K562 (cell line): ENCODE results near the gene SCARF2. TPM values are rescaled to one million over a fixed set of nuclear protein-coding genes. Genes with fewer than 3 reads are reported as not detected.

Source experiments
- AFF4 ChIP-seq: sonication (generic); formaldehyde crosslinking; IDR thresholded peaks from 2 replicates; pipeline ENCODE4 v1.8.0; 2023; ENCODE audit warnings: mild to moderate bottlenecking, missing genetic modification reagents
- BACH1 ChIP-seq: fragments of 200-800 bp; sonication (Bioruptor generic); IDR thresholded peaks from 2 replicates; pipeline ENCODE4 v1.6.1; 2016; ENCODE audit warnings: missing genetic modification characterization, missing compliant biosample characterization
- CHD7 ChIP-seq: fragments of 200-600 bp; sonication (generic); IDR thresholded peaks from one replicate; pipeline ENCODE4 v1.6.1; 2012; ENCODE audit warnings: mild to moderate bottlenecking, low read depth, low read length, inconsistent platforms
- HNRNPK ChIP-seq: fragments of 200-400 bp; formaldehyde crosslinking; IDR thresholded peaks from one replicate; pipeline ENCODE4 v1.6.1; 2018; ENCODE audit warnings: mild to moderate bottlenecking, low read depth, low read length; ENCODE audit not compliant: poor library complexity, severe bottlenecking
- HNRNPL ChIP-seq: fragments of 200-400 bp; formaldehyde crosslinking; IDR thresholded peaks from 2 replicates; pipeline ENCODE4 v1.6.1; 2017; ENCODE audit warnings: low read depth, mild to moderate bottlenecking, low read length
- MAFF ChIP-seq: IDR thresholded peaks from 2 replicates; pipeline ENCODE4 v1.6.1; 2012; ENCODE audit warnings: low read length, improper control_type of control experiment
- TCF7 ChIP-seq: sonication (generic); IDR thresholded peaks from 2 replicates; pipeline ENCODE4 v1.6.1; 2016; ENCODE audit warnings: antibody characterized with exemption, borderline replicate concordance
- ZNF639 ChIP-seq, 2 experiments: fragments of 200-800 bp in 1 of 2; sonication (Bioruptor generic) in 1 of 2; sonication (generic) in 1 of 2; formaldehyde crosslinking in 1 of 2; IDR thresholded peaks in 1 of 2; conservative IDR thresholded peaks in 1 of 2; 2 replicates each; pipeline versions ENCODE4 v1.5.0 to v1.6.1; 2016 to 2020; ENCODE audit warnings: missing compliant biosample characterization in 1 of 2, missing genetic modification characterization in 1 of 2, missing genetic modification reagents in 1 of 2
- polyA plus RNA-seq, 8 experiments: library from polyadenylated mRNA; depleted of rRNA in 4 of 8; stranded (reverse) in 5 of 8; unstranded in 3 of 8; fragments of >200 nt; fragmentation: Nextera tagmentation in 2 of 8; fragmentation: Illumina TruSeq in 1 of 8; extraction: Ambion mirVana in 2 of 8; extraction: Trizol in 1 of 8; gene quantifications; 2 replicates each; pipeline versions ENCODE4 v1.2.1 to v1.2.3, GENCODE V29; 2011 to 2014; ENCODE audit warnings: inconsistent platforms in 1 of 8, missing spikeins in 1 of 8
- total RNA-seq, 7 experiments: library from RNA; depleted of rRNA in 6 of 7; stranded (reverse); fragments of >200 nt in 6 of 7; fragmentation: Illumina TruSeq in 2 of 7; extraction: Trizol in 2 of 7; gene quantifications; 2 replicates each; pipeline versions ENCODE4 v1.2.1 to v1.2.3, GENCODE V29; 2011 to 2021; ENCODE audit warnings: low replicate concordance in 1 of 7

SCARF2 gene
- total and polyA plus RNA-seq, 9 of the 15 experiments (the other 6 are each of a cell fraction or from before 2014, with no cell fraction given), result 0.06 to 0.32 (median 0.21) TPM; not detected in 5

GRCh38 chr22:20424932-20425565 lies 12.6 kb downstream of the SCARF2 start (continued):
- TF ChIP-seq CHD7, result no peak
- TF ChIP-seq HNRNPK, result no peak
- no peak for TF ChIP-seq AFF4 (CRISPR knock-in tag)
- TF ChIP-seq MAFF, result no peak
- TF ChIP-seq ZNF639 (CRISPR knock-in tag; conservative IDR thresholded peaks at IDR 0.05 in 1 of 2, IDR thresholded peaks at IDR 0.05 in 1 of 2), result 0 out of 4 replicates have a peak, but pooled peaks of 1 of the 2 experiments have one; percentile 67
- no peak for TF ChIP-seq BACH1 (tag)
- TF ChIP-seq TCF7, result no peak
- peak; percentile 90 for TF ChIP-seq HNRNPL
